Mucosa of rectum (tissue), 2 donors: ENCODE data around the gene CNTNAP1.

ENCODE experiments used
- H3K27ac ChIP-seq, 2 donors: one replicate each; pipeline ENCODE4 v1.7.0; 2013; ENCODE audit warnings: inconsistent platforms in 2 of 2, low read depth in 2 of 2, low read length in 2 of 2
- H3K27me3 ChIP-seq, 2 donors: one replicate each; pipeline ENCODE4 v1.7.0; 2013; ENCODE audit warnings: low read length in 2 of 2; ENCODE audit not compliant: control insufficient read depth in 2 of 2, insufficient read depth in 2 of 2
- H3K36me3 ChIP-seq, 2 donors: one replicate each; pipeline ENCODE4 v1.7.0; 2013; ENCODE audit warnings: low read length in 2 of 2; ENCODE audit not compliant: control insufficient read depth in 2 of 2, insufficient read depth in 2 of 2
- H3K4me1 ChIP-seq, 2 donors: one replicate each; pipeline ENCODE4 v1.7.0; 2013; ENCODE audit warnings: low read length in 2 of 2, mild to moderate bottlenecking in 1 of 2; ENCODE audit not compliant: control insufficient read depth in 2 of 2, insufficient read depth in 2 of 2
- H3K4me3 ChIP-seq, 2 donors: one replicate each; pipeline ENCODE4 v1.7.0; 2013; ENCODE audit warnings: low read length in 2 of 2
- H3K9ac ChIP-seq, 2 donors: one replicate each; pipeline ENCODE4 v1.7.0; 2013; ENCODE audit warnings: low read length in 2 of 2, low read depth in 1 of 2, mild to moderate bottlenecking in 1 of 2
- H3K9me3 ChIP-seq, 2 donors: one replicate each; pipeline ENCODE4 v1.7.0; 2013; ENCODE audit warnings: low read length in 2 of 2; ENCODE audit not compliant: control insufficient read depth in 2 of 2
- donor health status: healthy.
- donor health status: Normal muscosa, but diverticular disease.

The CNTNAP1 gene

GRCh38 chr17:42677012-42677857, 5.1 kb upstream of the CNTNAP1 start:
- H3K27ac ChIP-seq = peak overlapping the region; percentile 88 to 95
- H3K4me3 ChIP-seq = peak overlapping the region; percentile 86 to 99
- H3K36me3 ChIP-seq = peaks cover 7 to 11% of the 10 kb centered on the region in 2 donors
- H3K9me3 ChIP-seq = no peaks in the 10 kb centered on the region
- H3K4me1 ChIP-seq = peaks cover 55 to 65% of the 10 kb centered on the region in 2 donors
- H3K27me3 ChIP-seq = peaks cover 3 to 7% of the 10 kb centered on the region in 2 donors
- peak overlapping the region; percentile 86 to 94 for H3K9ac ChIP-seq

- no peaks in the 10 kb centered on the region for H3K9me3 ChIP-seq
- H3K9ac ChIP-seq = peak overlapping the region; percentile 78 to 86
- peaks cover 63 to 73% of the 10 kb centered on the region in 2 donors for H3K4me1 ChIP-seq
- peak overlapping the region; percentile 76 to 99 for H3K4me3 ChIP-seq
- H3K27me3 ChIP-seq = peaks cover 3 to 7% of the 10 kb centered on the region in 2 donors
- H3K27ac ChIP-seq = peak overlapping the region; percentile 88 to 95
- peaks cover 2 to 3% of the 10 kb centered on the region in 2 donors for H3K36me3 ChIP-seq
Measured at GRCh38 chr17:42677921-42678781, 4.2 kb upstream of the CNTNAP1 start.

- peak overlapping the region; percentile 72 to 91 for H3K9ac ChIP-seq
Measured at GRCh38 chr17:42678951-42679491, 3.3 kb upstream of the CNTNAP1 start.

GRCh38 chr17:42679492-42680330, 2.6 kb upstream of the CNTNAP1 start:
- peak overlapping the region; percentile 53 to 73 for H3K4me3 ChIP-seq
- H3K36me3 ChIP-seq = no peaks in the 10 kb centered on the region
- H3K9me3 ChIP-seq = no peaks in the 10 kb centered on the region
- H3K27ac ChIP-seq = peak overlapping the region; percentile 88 to 95
- H3K9ac ChIP-seq = peak overlapping the region; percentile 72 to 91
- peaks cover 63 to 75% of the 10 kb centered on the region in 2 donors for H3K4me1 ChIP-seq
- peaks cover 3 to 7% of the 10 kb centered on the region in 2 donors for H3K27me3 ChIP-seq

More at GRCh38 chr17:42678951-42679491, 3.3 kb upstream of the CNTNAP1 start:
- Histone ChIP-seq H3K27me3 (peaks cover 3 to 7% of the 10 kb centered on the region in 2 donors), H3K27ac (peak overlapping the region; percentile 88 to 95), H3K4me3 (peak overlapping the region; percentile 73 to 99), H3K36me3 (no peaks in the 10 kb centered on the region), H3K9me3 (no peaks in the 10 kb centered on the region), H3K4me1 (peaks cover 66 to 78% of the 10 kb centered on the region in 2 donors)

- Histone ChIP-seq H3K9ac (peak overlapping the region; percentile 72 to 91), H3K4me3 (peak overlapping the region; percentile 53 to 73), H3K27ac (peak overlapping the region; percentile 88 to 95), H3K4me1 (peaks cover 61 to 71% of the 10 kb centered on the region in 2 donors), H3K9me3 (no peaks in the 10 kb centered on the region), H3K27me3 (peaks cover 5 to 7% of the 10 kb centered on the region in 2 donors), H3K36me3 (no peaks in the 10 kb centered on the region)
Measured at GRCh38 chr17:42680331-42680808, 2.0 kb upstream of the CNTNAP1 start.

GRCh38 chr17:42682722-42683403, 532 bp downstream of the CNTNAP1 start:
- H3K9ac ChIP-seq = peak overlapping the region in 1 of 2 donors; percentile 52
- H3K9me3 ChIP-seq = no peaks in the 10 kb centered on the region
- peak overlapping the region in 1 of 2 donors; percentile 28 for H3K27ac ChIP-seq
- peaks cover 46 to 51% of the 10 kb centered on the region in 2 donors for H3K4me1 ChIP-seq
- H3K27me3 ChIP-seq = peaks cover 7 to 10% of the 10 kb centered on the region in 2 donors
- peak overlapping the region; percentile 49 to 66 for H3K4me3 ChIP-seq
- H3K36me3 ChIP-seq = no peaks in the 10 kb centered on the region

- Histone ChIP-seq H3K9me3 (no peaks in the 10 kb centered on the region), H3K36me3 (no peaks in the 10 kb centered on the region), H3K9ac (peak overlapping the region in 1 of 2 donors; percentile 3), H3K27me3 (peaks cover 7 to 10% of the 10 kb centered on the region in 2 donors), H3K4me1 (peaks cover 43 to 46% of the 10 kb centered on the region in 2 donors), H3K4me3 (peak overlapping the region; percentile 43 to 61), H3K27ac (peak overlapping the region in 1 of 2 donors; percentile 28)
Measured at GRCh38 chr17:42683407-42684034, 1.2 kb downstream of the CNTNAP1 start.

- Histone ChIP-seq H3K36me3 (no peaks in the 10 kb centered on the region), H3K27ac (no peak overlapping the region), H3K9me3 (no peaks in the 10 kb centered on the region), H3K4me1 (peaks cover 32% of the 10 kb centered on the region in 2 donors), H3K9ac (no peak overlapping the region), H3K27me3 (peaks cover 7 to 10% of the 10 kb centered on the region in 2 donors), H3K4me3 (no peak overlapping the region)
Measured at GRCh38 chr17:42684929-42685556, 2.7 kb downstream of the CNTNAP1 start.
